ENCODE measurements around the gene MACROD2. TPM values are rescaled to one million over a fixed set of nuclear protein-coding genes. Genes with fewer than 3 reads are reported as not detected.

The MACROD2 gene
- total and polyA plus RNA-seq, 2 donors (not counting 1 experiment from before 2014, with no cell fraction given): 5.3 to 6.7 TPM

GRCh38 chr20:15289337-15289736 is 1294.0 kb downstream of the MACROD2 start:
- intact Hi-C loops (cut with micrococcal nuclease): no loop called here
- H3K27me3 Mint-ChIP-seq: no peaks in the 10 kb centered on the region
- no peak for ATAC-seq (ENCODE audit: low read depth)

GRCh38 chr20:15292405-15292804 is 1297.1 kb downstream of the MACROD2 start:
- POLR2A ChIA-PET: no interaction called here
- no peak for ATAC-seq (ENCODE audit: low read depth)

More at GRCh38 chr20:15289337-15289736, 1294.0 kb downstream of the MACROD2 start:
- Histone ChIP-seq H3K79me2 (ENCODE audit: control insufficient read depth, insufficient read depth, low read length) (no peaks in the 10 kb centered on the region), H3K27me3 (replicated peaks in 1 of 4; ENCODE audit: control extremely low read depth in 1 of 4, control insufficient read depth in 3 of 4, insufficient read depth in 4 of 4, low read length in 3 of 4) (no peaks in the 10 kb centered on the region), H3K4me1 (ENCODE audit: control insufficient read depth in 2 of 2, insufficient read depth in 2 of 2, low read length in 2 of 2) (peaks cover 0 to 12% of the 10 kb centered on the region in 2 donors), H3K4me3 (ENCODE audit: control extremely low read depth in 1 of 5, extremely low read depth in 1 of 5, insufficient read depth in 1 of 5, low read depth in 2 of 5, low read length in 4 of 5) (no peak overlapping the region), H4K20me1 (ENCODE audit: control insufficient read depth, insufficient read depth, low read length, poor library complexity, severe bottlenecking) (no peaks in the 10 kb centered on the region), H3K27ac (ENCODE audit: low read length in 2 of 2) (no peak overlapping the region), H3K9me3 (ENCODE audit: control extremely low read depth in 1 of 3, control insufficient read depth in 2 of 3, insufficient read depth in 1 of 3, low read length in 2 of 3) (peaks cover 0 to 2% (median 0%) of the 10 kb centered on the region in 3 donors), H2AFZ (ENCODE audit: insufficient read depth, low read depth, low read length, poor library complexity, severe bottlenecking) (no peak overlapping the region), H3K9ac (ENCODE audit: low read length) (no peak overlapping the region), H3K4me2 (replicated peaks; ENCODE audit: low read depth, low read length, poor library complexity, severe bottlenecking) (no peak overlapping the region), H3K36me3 (replicated peaks in 1 of 2; ENCODE audit: control extremely low read depth in 1 of 2, control insufficient read depth in 1 of 2, extremely low read depth in 1 of 2, insufficient read depth in 2 of 2, low read length in 1 of 2) (no peaks in the 10 kb centered on the region)
- H3K27ac Mint-ChIP-seq: no peak overlapping the region
- no peak for DNase-seq
- ChIA-PET POLR2A (no interaction called here), CTCF (no interaction called here)
- peaks cover 11% of the 10 kb centered on the region for H3K4me1 Mint-ChIP-seq
- no peak for TF ChIP-seq CTCF (IDR thresholded peaks at IDR 0.05)
- TF ChIP-seq EZH2 (IDR thresholded peaks at IDR 0.05; ENCODE audit: borderline replicate concordance, insufficient read depth, low read depth, low read length, poor library complexity, severe bottlenecking): no peak
- WGBS (ENCODE audit: insufficient coverage): 68% methylated on average over 4 of the region's 4 CpGs
- no peak overlapping the region for H3K4me3 Mint-ChIP-seq
- no peaks in the 10 kb centered on the region for H3K9me3 Mint-ChIP-seq (ENCODE audit: insufficient read depth)

More at GRCh38 chr20:15292405-15292804, 1297.1 kb downstream of the MACROD2 start:
- Histone ChIP-seq H3K4me2 (replicated peaks; ENCODE audit: low read depth, low read length, poor library complexity, severe bottlenecking) (no peak overlapping the region), H4K20me1 (ENCODE audit: control insufficient read depth, insufficient read depth, low read length, poor library complexity, severe bottlenecking) (no peaks in the 10 kb centered on the region), H3K27me3 (replicated peaks in 1 of 4; ENCODE audit: control extremely low read depth in 1 of 4, control insufficient read depth in 3 of 4, insufficient read depth in 4 of 4, low read length in 3 of 4) (no peaks in the 10 kb centered on the region), H3K79me2 (ENCODE audit: control insufficient read depth, insufficient read depth, low read length) (no peaks in the 10 kb centered on the region), H3K27ac (ENCODE audit: low read length in 2 of 2) (no peak overlapping the region), H2AFZ (ENCODE audit: insufficient read depth, low read depth, low read length, poor library complexity, severe bottlenecking) (no peak overlapping the region), H3K4me3 (ENCODE audit: control extremely low read depth in 1 of 5, extremely low read depth in 1 of 5, insufficient read depth in 1 of 5, low read depth in 2 of 5, low read length in 4 of 5) (no peak overlapping the region), H3K9ac (ENCODE audit: low read length) (no peak overlapping the region), H3K36me3 (replicated peaks in 1 of 2; ENCODE audit: control extremely low read depth in 1 of 2, control insufficient read depth in 1 of 2, extremely low read depth in 1 of 2, insufficient read depth in 2 of 2, low read length in 1 of 2) (no peaks in the 10 kb centered on the region), H3K9me3 (ENCODE audit: control extremely low read depth in 1 of 3, control insufficient read depth in 2 of 3, insufficient read depth in 1 of 3, low read length in 2 of 3) (no peaks in the 10 kb centered on the region), H3K4me1 (ENCODE audit: control insufficient read depth in 2 of 2, insufficient read depth in 2 of 2, low read length in 2 of 2) (peaks cover 0 to 12% of the 10 kb centered on the region in 2 donors)
- H3K27me3 Mint-ChIP-seq: no peaks in the 10 kb centered on the region
- H3K27ac Mint-ChIP-seq: no peak overlapping the region
- peaks cover 11% of the 10 kb centered on the region for H3K4me1 Mint-ChIP-seq
- no peak for TF ChIP-seq CTCF (IDR thresholded peaks at IDR 0.05)
- TF ChIP-seq EZH2 (IDR thresholded peaks at IDR 0.05; ENCODE audit: borderline replicate concordance, insufficient read depth, low read depth, low read length, poor library complexity, severe bottlenecking): no peak
- CTCF ChIA-PET: no interaction called here
- H3K9me3 Mint-ChIP-seq (ENCODE audit: insufficient read depth): peaks cover 7% of the 10 kb centered on the region
- intact Hi-C loops (cut with micrococcal nuclease): no loop called here
- DNase-seq: no peak
- H3K4me3 Mint-ChIP-seq: no peak overlapping the region
- WGBS (ENCODE audit: insufficient coverage): no CpG with 5 or more reads among the region's 4 CpGs
